ENCODE measurements around the gene SPATS2L. TPM values are rescaled to one million over a fixed set of nuclear protein-coding genes. Genes with fewer than 3 reads are reported as not detected.

Gene SPATS2L
- total and polyA plus RNA-seq, 2 of the 13 experiments (the other 11 are each of a cell fraction or from before 2014, with no cell fraction given): 154 to 212 TPM

DNA sequence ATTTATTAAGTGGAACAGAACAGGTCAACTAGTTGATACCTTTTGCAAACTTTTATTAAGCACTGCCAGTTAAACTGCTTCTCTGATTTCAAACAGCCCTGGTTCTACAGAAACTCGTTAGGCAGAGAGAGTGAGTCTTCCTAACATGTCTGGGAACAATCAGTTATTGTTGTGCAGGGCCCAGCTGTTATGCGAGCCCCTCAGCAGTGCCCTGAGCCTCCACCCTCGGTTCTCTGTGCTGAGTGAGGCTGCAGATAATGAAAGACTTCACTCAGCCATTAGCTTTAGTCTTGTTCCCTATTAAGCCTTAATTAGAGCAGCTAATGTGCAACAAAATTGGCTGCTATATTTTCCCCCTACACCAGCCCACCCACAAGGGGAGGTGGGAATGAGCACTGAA, 163.7 kb downstream of the SPATS2L start:
- Histone ChIP-seq H4K20me1 (ENCODE audit: insufficient read depth, low read length) (0 out of 2 replicates have a peak, but pooled peaks cover 3% of the 10 kb centered on the region), H3K9me3 (ENCODE audit: low read length) (no peaks in the 10 kb centered on the region), H3K27me3 (ENCODE audit: control insufficient read depth in 1 of 2, insufficient read depth in 2 of 2, low read length in 2 of 2) (no peaks in the 10 kb centered on the region), H3K9ac (ENCODE audit: insufficient read depth, low read depth, low read length) (no peak overlapping the region), H3K79me2 (ENCODE audit: insufficient read depth, low read length) (no peaks in the 10 kb centered on the region), H3K4me2 (ENCODE audit: low read depth, low read length) (no peak overlapping the region), H3K36me3 (replicated peaks in 1 of 2; ENCODE audit: control insufficient read depth in 1 of 2, insufficient read depth in 2 of 2, low read length in 2 of 2) (peaks cover 61 to 93% of the 10 kb centered on the region in 2 experiments), H2AFZ (ENCODE audit: low read length) (no peak overlapping the region), H3K27ac (ENCODE audit: extremely low read length, insufficient read depth, low read length) (no peak overlapping the region), H3K4me1 (ENCODE audit: insufficient read depth, low read length) (no peaks in the 10 kb centered on the region), H3K4me3 (replicated peaks in 1 of 3; ENCODE audit: insufficient read depth in 1 of 3, low read depth in 2 of 3, low read length in 3 of 3) (no peak overlapping the region)
- ChIA-PET POLR2A (no interaction called here), CTCF (ENCODE audit: low intra/inter-chr PET ratio, low total read pairs) (no interaction called here)
- BruUV-seq (replicated peaks): no TSS peak
- intact Hi-C loops (cut with micrococcal nuclease; ENCODE audit: unreplicated experiment): no loop called here
- WGBS (ENCODE audit: low lambda C conversion rate): 79% methylated on average over 3 of the region's 3 CpGs
- in situ Hi-C loops (cut with HindIII; ENCODE audit: extremely low pct_ligation_motif_present, low pct_unique_long_range_greater_than_20kb): no loop called here
- no peak for ATAC-seq
- TF ChIP-seq ZNF589 (CRISPR knock-in tag; conservative IDR thresholded peaks at IDR 0.05) (no peak), RBM22 (optimal IDR thresholded peaks at IDR 0.05; ENCODE audit: low read length) (peak; percentile 70)
- no peak for FAIRE-seq
- DNase-seq (ENCODE audit: low spot score): no peak

DNA sequence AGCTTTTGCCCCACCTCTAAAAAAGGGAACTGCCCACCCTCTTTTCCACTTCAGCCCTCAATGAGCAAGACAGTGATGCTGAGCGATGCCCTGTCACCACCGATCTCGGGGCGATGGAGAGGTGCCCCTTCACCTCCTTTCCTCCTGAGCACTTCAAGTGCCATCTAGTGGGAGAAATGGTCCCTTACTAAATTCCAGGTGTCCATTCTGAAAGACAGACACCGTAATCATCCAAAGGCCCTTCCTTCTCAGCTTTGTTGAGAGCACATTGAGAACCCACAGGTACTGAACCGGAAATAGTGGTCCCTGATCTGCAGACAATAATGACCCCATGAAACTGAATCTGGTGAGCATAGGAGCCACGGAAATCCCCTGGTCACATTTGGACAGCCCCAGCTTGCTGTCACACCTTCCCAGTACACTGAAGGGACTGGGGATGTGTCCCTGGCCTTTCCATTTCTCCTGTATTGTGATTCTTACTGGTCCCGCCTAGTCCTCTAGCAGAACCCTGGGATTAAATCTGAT, 164.9 kb downstream of the SPATS2L start:
- 0 out of 2 replicates have a peak, but pooled peaks cover 3% of the 10 kb centered on the region for H4K20me1 ChIP-seq (ENCODE audit: insufficient read depth, low read length)
- ChIA-PET POLR2A (no interaction called here), CTCF (ENCODE audit: low intra/inter-chr PET ratio, low total read pairs) (interaction anchor here (1.0 kb wide), 1 partner anchor 416 kb away, joined by 3 read pairs; no protein-coding TSS in a partner anchor)
- peak; percentile 32 for DNase-seq (ENCODE audit: low spot score)
- intact Hi-C loops (cut with micrococcal nuclease; ENCODE audit: unreplicated experiment): no loop called here
- FAIRE-seq: peak; percentile 44
- no peaks in the 10 kb centered on the region for H3K27me3 ChIP-seq (ENCODE audit: control insufficient read depth in 1 of 2, insufficient read depth in 2 of 2, low read length in 2 of 2)
- no peaks in the 10 kb centered on the region for H3K4me1 ChIP-seq (ENCODE audit: insufficient read depth, low read length)
- no TSS peak for BruUV-seq (replicated peaks)
- no peaks in the 10 kb centered on the region for H3K79me2 ChIP-seq (ENCODE audit: insufficient read depth, low read length)
- no peaks in the 10 kb centered on the region for H3K9me3 ChIP-seq (ENCODE audit: low read length)
- in situ Hi-C loops (cut with HindIII; ENCODE audit: extremely low pct_ligation_motif_present, low pct_unique_long_range_greater_than_20kb): no loop called here
- no peak overlapping the region for H3K9ac ChIP-seq (ENCODE audit: insufficient read depth, low read depth, low read length)
- no peak overlapping the region for H2AFZ ChIP-seq (ENCODE audit: low read length)
- H3K27ac ChIP-seq (ENCODE audit: extremely low read length, insufficient read depth, low read length): no peak overlapping the region
- peaks cover 62 to 95% of the 10 kb centered on the region in 2 experiments for H3K36me3 ChIP-seq (replicated peaks in 1 of 2; ENCODE audit: control insufficient read depth in 1 of 2, insufficient read depth in 2 of 2, low read length in 2 of 2)
- WGBS (ENCODE audit: low lambda C conversion rate): 91% methylated on average over 8 of the region's 8 CpGs
- peak; percentile 42 for ATAC-seq
- no peak overlapping the region for H3K4me2 ChIP-seq (ENCODE audit: low read depth, low read length)
- H3K4me3 ChIP-seq (replicated peaks in 1 of 3; ENCODE audit: insufficient read depth in 1 of 3, low read depth in 2 of 3, low read length in 3 of 3): no peak overlapping the region
- TF ChIP-seq RFX3 (CRISPR knock-in tag; IDR thresholded peaks at IDR 0.05): no peak
- TF ChIP-seq KAT8 (CRISPR knock-in tag; IDR thresholded peaks at IDR 0.05): no peak
- peak; percentile 98 for TF ChIP-seq PPARG (CRISPR knock-in tag; conservative IDR thresholded peaks at IDR 0.05)
- TF ChIP-seq, protein P1, sequence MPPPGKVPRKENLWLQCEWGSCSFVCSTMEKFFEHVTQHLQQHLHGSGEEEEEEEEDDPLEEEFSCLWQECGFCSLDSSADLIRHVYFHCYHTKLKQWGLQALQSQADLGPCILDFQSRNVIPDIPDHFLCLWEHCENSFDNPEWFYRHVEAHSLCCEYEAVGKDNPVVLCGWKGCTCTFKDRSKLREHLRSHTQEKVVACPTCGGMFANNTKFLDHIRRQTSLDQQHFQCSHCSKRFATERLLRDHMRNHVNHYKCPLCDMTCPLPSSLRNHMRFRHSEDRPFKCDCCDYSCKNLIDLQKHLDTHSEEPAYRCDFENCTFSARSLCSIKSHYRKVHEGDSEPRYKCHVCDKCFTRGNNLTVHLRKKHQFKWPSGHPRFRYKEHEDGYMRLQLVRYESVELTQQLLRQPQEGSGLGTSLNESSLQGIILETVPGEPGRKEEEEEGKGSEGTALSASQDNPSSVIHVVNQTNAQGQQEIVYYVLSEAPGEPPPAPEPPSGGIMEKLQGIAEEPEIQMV (CRISPR knock-in tag; IDR thresholded peaks at IDR 0.05; ENCODE audit: low read depth): no peak
- TF ChIP-seq, protein P2, sequence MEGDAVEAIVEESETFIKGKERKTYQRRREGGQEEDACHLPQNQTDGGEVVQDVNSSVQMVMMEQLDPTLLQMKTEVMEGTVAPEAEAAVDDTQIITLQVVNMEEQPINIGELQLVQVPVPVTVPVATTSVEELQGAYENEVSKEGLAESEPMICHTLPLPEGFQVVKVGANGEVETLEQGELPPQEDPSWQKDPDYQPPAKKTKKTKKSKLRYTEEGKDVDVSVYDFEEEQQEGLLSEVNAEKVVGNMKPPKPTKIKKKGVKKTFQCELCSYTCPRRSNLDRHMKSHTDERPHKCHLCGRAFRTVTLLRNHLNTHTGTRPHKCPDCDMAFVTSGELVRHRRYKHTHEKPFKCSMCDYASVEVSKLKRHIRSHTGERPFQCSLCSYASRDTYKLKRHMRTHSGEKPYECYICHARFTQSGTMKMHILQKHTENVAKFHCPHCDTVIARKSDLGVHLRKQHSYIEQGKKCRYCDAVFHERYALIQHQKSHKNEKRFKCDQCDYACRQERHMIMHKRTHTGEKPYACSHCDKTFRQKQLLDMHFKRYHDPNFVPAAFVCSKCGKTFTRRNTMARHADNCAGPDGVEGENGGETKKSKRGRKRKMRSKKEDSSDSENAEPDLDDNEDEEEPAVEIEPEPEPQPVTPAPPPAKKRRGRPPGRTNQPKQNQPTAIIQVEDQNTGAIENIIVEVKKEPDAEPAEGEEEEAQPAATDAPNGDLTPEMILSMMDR (CRISPR knock-in tag; IDR thresholded peaks at IDR 0.05): peak; percentile 68
- no peak for TF ChIP-seq KDM5B (CRISPR knock-in tag; IDR thresholded peaks at IDR 0.05; ENCODE audit: borderline replicate concordance)
- peak; percentile 53; the same call in 1 of the 2 replicates for TF ChIP-seq SMC3 (IDR thresholded peaks at IDR 0.05; ENCODE audit: low read length)
- no peak for TF ChIP-seq CHD4 (IDR thresholded peaks at IDR 0.05; ENCODE audit: borderline replicate concordance, low read length)
- TF ChIP-seq NFATC3 (CRISPR knock-in tag; IDR thresholded peaks at IDR 0.05): 0 out of 2 replicates have a peak, but pooled peaks have one; percentile 27
- no peak for TF ChIP-seq ZBTB7B (CRISPR knock-in tag; IDR thresholded peaks at IDR 0.05)
- TF ChIP-seq ZNF337 (CRISPR knock-in tag; IDR thresholded peaks at IDR 0.05; ENCODE audit: borderline replicate concordance, low read depth): no peak
- TF ChIP-seq ZNF709 (CRISPR knock-in tag; IDR thresholded peaks at IDR 0.05): no peak
